GM18499 (cell line): ENCODE measurements around the gene FBN1.
A peak's percentile ranks its signal among the peaks of the same experiment; 100 is the strongest.

ENCODE experiments used
- ATAC-seq: cut with Tn5 transposase; IDR thresholded peaks from one replicate; pipeline ENCODE4 v1.9.1; 2021; ENCODE audit warnings: moderate number of reproducible peaks; ENCODE audit not compliant: insufficient read depth, unreplicated experiment

Gene FBN1

GRCh38 chr15:48645558-48646330 lies at the start of gene FBN1:
Gene FBN1, minus strand, starts transcription at chr15:48645709. Its CDS starts 940 bp downstream, at chr15:48644769.
- peak; percentile 37 for ATAC-seq

GRCh38 chr15:48693484-48693883 lies 48.0 kb upstream of the FBN1 start:
- no peak for ATAC-seq

GRCh38 chr15:48688493-48688892 lies 43.0 kb upstream of the FBN1 start:
- no peak for ATAC-seq

GRCh38 chr15:48683991-48684765 lies 38.7 kb upstream of the FBN1 start:
- no peak for ATAC-seq

GRCh38 chr15:48682942-48683651 lies 37.6 kb upstream of the FBN1 start:
- no peak for ATAC-seq

- ATAC-seq, result no peak
Measured at GRCh38 chr15:48681353-48681752, 35.8 kb upstream of the FBN1 start.

- no peak for ATAC-seq
Measured at GRCh38 chr15:48680841-48681240, 35.3 kb upstream of the FBN1 start.

GRCh38 chr15:48679952-48680351 lies 34.4 kb upstream of the FBN1 start:
- ATAC-seq, result no peak

- ATAC-seq, result no peak
Measured at GRCh38 chr15:48678851-48679250, 33.3 kb upstream of the FBN1 start.

GRCh38 chr15:48677821-48678220 lies 32.3 kb upstream of the FBN1 start:
- ATAC-seq, result no peak

GRCh38 chr15:48675436-48675835 lies 29.9 kb upstream of the FBN1 start:
- ATAC-seq, result no peak

GRCh38 chr15:48674876-48675275 lies 29.4 kb upstream of the FBN1 start:
- ATAC-seq, result no peak

GRCh38 chr15:48672206-48672605 lies 26.7 kb upstream of the FBN1 start:
- ATAC-seq, result no peak

- ATAC-seq, result no peak
Measured at GRCh38 chr15:48671103-48672022, 25.9 kb upstream of the FBN1 start.

GRCh38 chr15:48667701-48668100 lies 22.2 kb upstream of the FBN1 start:
- no peak for ATAC-seq

- no peak for ATAC-seq
Measured at GRCh38 chr15:48664436-48664835, 18.9 kb upstream of the FBN1 start.

- ATAC-seq, result no peak
Measured at GRCh38 chr15:48657950-48658591, 12.6 kb upstream of the FBN1 start.

- ATAC-seq, result no peak
Measured at GRCh38 chr15:48654801-48655200, 9.3 kb upstream of the FBN1 start.

GRCh38 chr15:48653913-48654670 lies 8.6 kb upstream of the FBN1 start:
- no peak for ATAC-seq
